Epithelial cell of proximal tubule (primary cell): ENCODE data around the gene FARS2. TPM values are rescaled to one million over a fixed set of nuclear protein-coding genes. Genes with fewer than 3 reads are reported as not detected.
"Not testable (repeated sequence)": the region's sequence is repeated elsewhere in the genome, so short reads cannot be mapped to it uniquely, and the experiment has no call there.

Source experiments
- DNase-seq: peaks from one replicate; pipeline ENCODE4 v3.0.0-alpha.2; 2011; ENCODE audit warnings: low read depth
- H3K4me3 ChIP-seq: 2 replicates; pipeline ENCODE4 v1.5.1; 2011; ENCODE audit warnings: low read depth, mild to moderate bottlenecking, low read length
- CTCF ChIP-seq: conservative IDR thresholded peaks from 2 replicates; pipeline ENCODE4 v1.5.1; 2012; ENCODE audit warnings: low read depth, mild to moderate bottlenecking, low read length
- total RNA-seq: library from RNA; depleted of rRNA; stranded (reverse); fragments of >200 nt; gene quantifications from 2 replicates; pipeline ENCODE4 v1.2.3, GENCODE V29; 2015

Gene FARS2
- total RNA-seq, 1 donor from 2014 or later: 7.7 TPM

- H3K4me3 ChIP-seq: no peak overlapping the region
- no peak for DNase-seq
These were observed 384.3 kb downstream of the FARS2 start for GRCh38 chr6:5645328-5646290.

DNA sequence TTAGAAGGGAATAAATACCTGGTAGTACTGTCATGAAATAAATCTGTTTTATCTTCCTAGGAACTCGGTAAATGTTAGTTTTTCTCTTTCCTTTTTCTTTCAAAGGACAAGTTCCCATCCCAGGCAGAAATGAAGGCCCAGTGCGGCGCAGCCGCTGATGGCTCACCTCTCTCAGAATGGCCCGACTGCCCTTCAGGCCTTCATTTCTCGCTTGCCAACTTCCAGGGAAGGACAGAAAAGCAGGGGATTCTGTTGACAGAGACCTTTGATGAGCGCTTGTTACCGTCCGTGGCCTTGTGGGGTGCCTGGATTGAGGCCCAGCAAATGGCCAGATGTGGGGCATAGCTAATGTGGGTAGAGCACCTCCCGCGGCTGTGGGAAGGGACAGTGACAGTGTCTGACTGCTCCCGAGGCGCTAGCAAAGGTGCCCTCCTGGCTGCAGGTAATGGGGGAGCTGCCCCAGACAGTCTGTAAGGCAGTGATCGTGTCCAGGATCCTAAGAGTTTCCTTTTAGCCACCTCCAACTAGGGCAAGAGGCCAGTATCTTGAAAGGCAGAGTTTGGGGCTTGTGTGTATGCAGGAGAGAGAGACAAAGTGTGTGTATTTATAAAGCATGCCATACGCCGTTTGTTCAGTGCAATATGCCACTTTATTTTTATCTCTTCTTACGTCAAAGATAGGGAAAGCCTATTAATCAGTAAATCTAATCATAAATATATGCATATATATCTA, 391.3 kb downstream of the FARS2 start:
- no peak for TF ChIP-seq CTCF

More at GRCh38 chr6:5645328-5646290, 384.3 kb downstream of the FARS2 start:
- TF ChIP-seq CTCF: no peak

DNA sequence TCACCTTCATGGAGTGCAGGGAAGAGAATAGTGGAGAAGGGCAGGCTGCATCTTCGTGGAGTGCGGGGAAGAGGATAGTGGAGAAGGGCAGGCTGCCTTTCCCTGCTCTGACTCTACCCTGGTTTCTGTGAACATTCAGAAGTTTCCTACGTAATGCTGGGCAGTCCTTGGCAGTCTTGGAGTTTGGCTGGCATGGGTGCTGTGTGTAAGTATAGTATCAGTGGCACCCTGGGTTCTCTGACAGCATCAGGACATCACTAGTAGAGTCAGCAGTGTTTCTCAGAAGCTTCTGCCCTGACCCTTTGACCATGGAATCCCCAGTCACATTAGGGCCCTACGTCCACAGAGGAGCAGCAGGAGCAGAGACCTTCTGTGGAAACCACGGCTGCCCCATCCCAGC, 392.5 kb downstream of the FARS2 start:
- DNase-seq: no peak
- TF ChIP-seq CTCF: no peak
- no peak overlapping the region for H3K4me3 ChIP-seq

More for the DNA sequence above, 391.3 kb downstream of the FARS2 start:
- H3K4me3 ChIP-seq: no peak overlapping the region
- DNase-seq: no peak

- no peak for TF ChIP-seq CTCF
- no peak overlapping the region for H3K4me3 ChIP-seq
- no peak for DNase-seq
These were observed 394.9 kb downstream of the FARS2 start for GRCh38 chr6:5656226-5656625.

GRCh38 chr6:5656695-5657094, 395.4 kb downstream of the FARS2 start:
- not testable (repeated sequence) for H3K4me3 ChIP-seq, DNase-seq

- no peak for TF ChIP-seq CTCF
- DNase-seq: no peak
These were observed 396.5 kb downstream of the FARS2 start for GRCh38 chr6:5657684-5658430.

GRCh38 chr6:5659467-5659866, 398.2 kb downstream of the FARS2 start:
- no peak for DNase-seq
- H3K4me3 ChIP-seq: no peak overlapping the region
- no peak for TF ChIP-seq CTCF

More at GRCh38 chr6:5657684-5658430, 396.5 kb downstream of the FARS2 start:
- H3K4me3 ChIP-seq: no peak overlapping the region
